GM19455 (cell line): ENCODE results near the gene MACROD2.

Experiments
- ATAC-seq: cut with Tn5 transposase; IDR thresholded peaks from one replicate; pipeline ENCODE4 v1.9.1; 2021; ENCODE audit not compliant: unreplicated experiment

MACROD2 gene

DNA sequence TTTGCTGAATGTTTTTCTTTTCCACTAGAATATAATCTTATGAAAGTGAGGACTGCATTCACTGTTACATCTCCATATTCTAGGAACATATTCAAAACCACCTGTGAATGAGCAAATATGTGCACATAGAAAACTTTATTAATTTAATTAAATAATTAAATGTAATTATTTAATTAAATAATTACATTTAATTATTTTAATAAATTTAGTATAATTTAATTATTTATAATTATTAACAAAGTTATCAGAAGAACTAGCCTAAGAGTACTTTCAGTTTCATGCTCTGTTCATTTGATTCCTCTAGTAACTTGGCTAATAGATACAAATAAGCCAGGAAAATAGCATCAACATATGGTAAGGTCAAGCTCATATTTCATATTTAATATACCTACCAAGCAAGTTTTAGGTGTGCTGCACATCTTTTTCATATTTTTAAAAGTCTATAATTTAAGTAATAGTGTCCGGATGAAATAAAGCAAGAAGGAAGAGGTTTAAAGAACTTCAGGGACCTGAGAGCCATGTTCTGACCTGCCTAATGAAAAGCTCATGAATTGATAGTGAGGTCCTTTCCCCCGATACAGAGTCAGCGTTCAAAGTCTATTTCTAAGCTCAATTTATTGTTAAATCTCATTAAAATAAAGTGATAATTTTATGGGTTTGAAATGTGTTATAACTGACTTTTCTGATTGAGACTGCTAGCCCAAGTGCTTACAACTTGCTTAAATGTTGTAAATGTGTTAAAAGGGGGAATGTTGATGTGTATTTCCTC, 703.5 kb downstream of the MACROD2 start:
- ATAC-seq = no peak

- no peak for ATAC-seq
These were observed 705.3 kb downstream of the MACROD2 start for GRCh38 chr20:14700639-14700960.

GRCh38 chr20:14701326-14701725, 706.0 kb downstream of the MACROD2 start:
- ATAC-seq = no peak

DNA sequence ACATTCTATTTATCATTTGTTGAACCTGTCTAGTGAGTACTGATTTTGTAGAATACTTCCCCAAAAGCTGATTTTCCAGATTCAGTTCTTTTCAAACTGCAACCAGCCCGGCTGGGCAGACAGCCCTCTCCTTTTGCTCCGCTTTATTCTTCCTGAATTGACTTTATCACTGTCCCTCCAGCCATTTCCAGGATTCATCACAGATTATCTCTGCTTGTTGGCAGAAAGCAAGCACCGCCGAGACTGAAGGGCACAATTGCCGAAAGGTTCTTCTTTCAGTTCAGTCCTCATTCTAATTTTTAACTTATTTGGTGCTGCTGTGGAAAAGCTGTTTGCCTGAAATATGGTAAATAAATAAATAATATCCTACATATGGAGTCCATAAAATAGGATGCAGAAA, 711.2 kb downstream of the MACROD2 start:
- ATAC-seq = no peak

GRCh38 chr20:14707026-14707680, 711.8 kb downstream of the MACROD2 start:
- ATAC-seq = no peak

- no peak for ATAC-seq
These were observed 712.7 kb downstream of the MACROD2 start for GRCh38 chr20:14707865-14708596.

- ATAC-seq = no peak
These were observed 714.1 kb downstream of the MACROD2 start for GRCh38 chr20:14709439-14709838.

DNA sequence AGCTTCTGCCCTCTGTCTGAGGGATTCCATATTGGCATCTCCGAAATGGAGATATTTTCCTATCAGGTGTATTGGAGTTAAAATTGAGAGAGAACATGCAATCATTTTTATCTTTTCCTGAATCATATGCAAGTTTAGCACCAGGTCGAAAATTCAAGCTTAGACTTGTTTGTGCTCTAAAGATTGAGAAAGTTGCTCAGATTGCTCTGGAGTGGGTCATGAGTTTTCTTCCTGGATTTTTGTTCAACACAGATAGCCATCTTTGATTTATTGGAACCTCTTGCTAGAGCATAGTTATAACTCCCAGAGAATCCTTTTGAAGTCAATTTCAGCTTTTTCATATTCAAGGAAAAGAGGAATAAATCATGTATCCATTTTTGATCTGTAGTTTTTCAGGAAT, 715.6 kb downstream of the MACROD2 start:
- ATAC-seq = no peak

GRCh38 chr20:14711652-14712051, 716.3 kb downstream of the MACROD2 start:
- ATAC-seq = no peak

DNA sequence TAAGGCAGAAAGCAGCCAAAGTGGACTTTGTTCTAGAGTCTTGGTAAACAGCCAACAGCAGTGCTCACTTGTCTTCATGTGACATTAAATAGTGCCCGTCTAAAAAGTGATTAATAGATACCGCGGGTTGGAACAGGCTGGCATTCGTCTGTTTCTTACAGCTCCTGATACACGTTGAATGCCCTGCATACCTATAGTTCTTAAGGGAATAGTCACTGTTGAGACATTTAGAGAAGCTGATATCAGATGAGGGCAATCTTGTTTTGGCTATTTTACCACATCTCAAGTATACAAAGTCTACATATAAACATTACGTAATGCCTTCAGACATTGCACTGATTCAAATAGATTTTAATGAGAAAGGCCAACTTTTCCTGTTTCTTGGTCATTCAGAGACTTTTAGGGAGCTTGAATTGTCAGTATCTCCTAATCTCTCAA, 717.0 kb downstream of the MACROD2 start:
- ATAC-seq = no peak

DNA sequence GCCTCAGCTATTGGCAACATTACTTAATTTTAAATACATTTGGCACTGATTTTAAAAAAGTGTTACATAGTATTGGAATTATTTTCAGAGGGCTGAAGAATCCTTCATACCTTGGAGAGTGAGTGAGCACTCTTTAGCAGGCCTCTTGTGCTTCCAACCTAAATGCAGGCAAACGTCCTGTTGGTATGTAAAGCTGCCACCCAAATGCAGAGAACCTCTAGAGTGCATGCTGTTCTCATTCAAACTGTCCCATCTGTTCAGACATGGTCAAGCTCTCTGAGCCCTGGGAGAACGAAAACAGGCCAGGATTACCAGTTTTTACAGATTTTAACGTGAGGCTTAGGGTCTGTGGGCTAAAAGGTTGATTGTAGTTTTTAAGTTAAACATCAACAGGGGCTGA, 720.1 kb downstream of the MACROD2 start:
- no peak for ATAC-seq

- no peak for ATAC-seq
These were observed 721.1 kb downstream of the MACROD2 start for GRCh38 chr20:14716351-14716801.

DNA sequence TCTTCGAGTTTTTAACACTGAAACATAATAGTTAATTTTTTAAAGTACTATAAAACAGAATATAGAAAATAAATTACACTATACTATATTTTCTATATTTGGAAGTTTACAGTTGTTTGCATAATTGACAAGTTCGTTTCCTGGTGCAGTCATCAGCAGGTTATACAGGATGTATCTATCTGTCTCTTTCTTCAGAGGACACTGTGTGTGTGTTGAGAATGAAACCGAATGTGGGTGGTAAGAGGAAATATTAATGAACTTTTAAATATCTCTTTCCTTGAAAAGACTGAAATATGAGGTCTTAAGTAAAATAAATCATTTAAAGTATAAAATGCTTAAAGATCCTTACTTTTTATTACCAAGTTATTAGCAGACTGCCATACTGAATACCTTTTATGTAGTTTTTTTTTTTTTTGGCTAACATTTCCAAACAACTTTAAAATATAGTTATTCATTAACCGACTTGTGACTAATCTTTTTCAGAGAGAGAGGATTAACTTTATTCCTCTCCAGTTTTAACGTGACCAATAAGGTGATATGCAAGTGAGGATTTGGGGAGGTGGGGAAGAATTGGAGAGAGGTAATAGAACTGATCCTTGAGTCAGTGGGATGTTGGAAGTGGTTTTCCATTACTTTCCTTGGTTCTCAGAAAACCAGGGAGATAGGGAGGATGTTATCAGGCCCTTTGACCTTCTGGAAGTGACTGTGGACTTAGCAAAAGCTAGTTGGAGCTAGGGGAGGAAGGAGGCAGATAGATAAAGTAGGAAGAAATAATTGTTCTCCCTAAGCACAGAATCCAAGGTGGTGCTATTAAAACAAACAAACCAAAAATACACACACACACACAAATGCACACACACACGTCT, 722.1 kb downstream of the MACROD2 start:
- ATAC-seq = peak; percentile 58

- no peak for ATAC-seq
These were observed 724.9 kb downstream of the MACROD2 start for GRCh38 chr20:14720251-14720650.

DNA sequence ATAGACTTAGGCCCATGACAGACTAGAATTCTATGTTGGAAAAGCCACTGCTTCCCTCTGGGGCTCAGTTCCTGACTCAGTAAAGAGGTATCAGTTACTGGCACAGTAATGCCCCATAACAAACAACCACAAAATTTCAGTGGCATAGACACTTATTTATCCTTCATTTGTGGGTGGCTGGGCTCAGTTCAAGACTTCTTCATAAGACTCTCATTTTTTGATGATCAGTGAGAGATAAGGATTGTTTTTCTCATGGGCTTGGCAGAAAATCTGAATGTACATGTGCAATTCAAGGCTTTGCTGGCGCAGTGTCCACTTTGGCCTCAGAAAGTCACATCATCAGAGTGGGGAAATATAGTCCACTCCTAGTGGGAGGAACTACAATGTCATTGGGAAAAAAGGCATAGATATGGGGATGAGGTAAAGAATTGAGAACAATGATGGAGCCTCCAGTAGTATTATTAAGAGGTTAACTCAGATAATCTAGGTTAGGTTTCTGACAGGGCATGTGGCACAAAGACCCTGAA, 726.7 kb downstream of the MACROD2 start:
- no peak for ATAC-seq

DNA sequence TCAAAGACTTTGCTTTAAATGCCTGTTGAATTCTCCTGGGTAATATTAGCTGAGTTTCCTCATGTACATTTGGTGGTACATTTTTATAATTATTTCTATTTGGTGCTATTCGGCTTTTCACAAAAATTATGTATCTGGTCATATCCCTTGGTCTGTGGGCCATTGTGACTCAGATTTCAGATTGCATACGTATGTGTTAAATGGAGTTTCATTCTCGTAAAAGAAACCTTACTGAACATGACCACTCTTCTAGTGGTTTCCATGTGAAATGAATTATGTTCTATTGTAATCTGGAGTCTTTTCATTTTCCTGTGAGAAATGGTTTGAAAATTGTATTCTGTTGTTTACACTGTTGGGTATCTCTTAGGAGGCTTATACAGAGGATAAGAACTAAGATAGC, 728.3 kb downstream of the MACROD2 start:
- ATAC-seq = no peak

DNA sequence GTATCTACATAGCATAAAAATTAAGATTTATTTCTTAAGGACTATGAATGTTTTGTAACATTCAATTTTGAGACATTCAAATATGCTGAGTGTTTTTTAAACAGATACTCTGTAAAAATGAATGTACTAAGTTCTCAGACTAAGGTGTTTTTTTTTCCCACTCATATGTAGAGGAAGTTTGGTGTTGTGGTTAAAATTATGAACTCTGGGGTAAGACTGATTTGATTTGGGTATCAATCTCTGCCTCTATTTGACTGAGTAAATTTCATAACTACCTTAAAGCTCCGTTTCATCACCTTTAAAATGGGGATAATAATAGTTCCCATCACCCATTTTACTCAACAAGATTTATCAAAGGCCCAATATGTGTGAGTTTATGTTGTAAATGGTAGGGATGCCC, 728.7 kb downstream of the MACROD2 start:
- no peak for ATAC-seq

DNA sequence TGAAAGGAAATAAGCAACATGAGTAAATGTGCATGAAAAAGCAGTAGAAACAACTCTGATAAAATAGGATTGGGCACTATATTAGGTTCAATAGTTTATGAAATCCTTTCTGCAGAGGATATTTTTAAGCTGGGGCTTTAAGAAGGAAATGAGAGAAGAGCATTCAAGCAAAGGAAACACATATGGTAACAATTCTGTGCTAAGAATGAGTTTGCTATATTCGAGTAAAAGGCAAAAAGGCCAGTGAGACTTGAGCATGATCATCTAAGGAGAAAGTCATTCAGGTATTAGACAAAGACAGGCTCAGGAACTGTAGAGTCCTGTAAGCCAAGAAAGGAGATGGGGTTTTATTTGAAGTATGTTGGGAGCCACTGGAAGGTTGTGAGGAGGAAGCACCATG, 729.2 kb downstream of the MACROD2 start:
- no peak for ATAC-seq

- ATAC-seq = no peak
These were observed 731.3 kb downstream of the MACROD2 start for GRCh38 chr20:14726591-14726990.

- ATAC-seq = no peak
These were observed 732.3 kb downstream of the MACROD2 start for GRCh38 chr20:14727485-14728150.
